HG02642 (cell line): ENCODE measurements around the gene WBP2.
"Not testable (repeated sequence)": the region's sequence is repeated elsewhere in the genome, so short reads cannot be mapped to it uniquely, and the experiment has no call there.

Experiments used
- ATAC-seq: cut with Tn5 transposase; IDR thresholded peaks from one replicate; pipeline ENCODE4 v1.9.1; 2021; ENCODE audit warnings: mild to moderate bottlenecking; ENCODE audit not compliant: unreplicated experiment, poor library complexity

The WBP2 gene

GRCh38 chr17:75819116-75819515, 36.0 kb downstream of the WBP2 start:
- no peak for ATAC-seq

- no peak for ATAC-seq
Observed at GRCh38 chr17:75818326-75818885, 36.7 kb downstream of the WBP2 start.

- ATAC-seq: no peak
Observed at GRCh38 chr17:75817571-75817970, 37.6 kb downstream of the WBP2 start.

- ATAC-seq: no peak
Observed at GRCh38 chr17:75816693-75817092, 38.4 kb downstream of the WBP2 start.

- no peak for ATAC-seq
Observed at GRCh38 chr17:75815399-75815798, 39.7 kb downstream of the WBP2 start.

- no peak for ATAC-seq
Observed at GRCh38 chr17:75814900-75815373, 40.2 kb downstream of the WBP2 start.

- no peak for ATAC-seq
Observed at GRCh38 chr17:75814021-75814395, 41.1 kb downstream of the WBP2 start.

- no peak for ATAC-seq
Observed at GRCh38 chr17:75813081-75814020, 41.8 kb downstream of the WBP2 start.

- ATAC-seq: no peak
Observed at GRCh38 chr17:75812096-75813013, 42.8 kb downstream of the WBP2 start.

- no peak for ATAC-seq
Observed at GRCh38 chr17:75811174-75811573, 44.0 kb downstream of the WBP2 start.

- ATAC-seq: not testable (repeated sequence)
Observed at GRCh38 chr17:75810756-75811155, 44.4 kb downstream of the WBP2 start.

GRCh38 chr17:75810216-75810615, 44.9 kb downstream of the WBP2 start:
- no peak for ATAC-seq

- ATAC-seq: no peak
Observed at GRCh38 chr17:75809631-75810111, 45.5 kb downstream of the WBP2 start.

- ATAC-seq: peak; percentile 54
Observed at GRCh38 chr17:75808905-75809621, 46.1 kb downstream of the WBP2 start.

- ATAC-seq: no peak
Observed at GRCh38 chr17:75808549-75808904, 46.6 kb downstream of the WBP2 start.

- ATAC-seq: no peak
Observed at GRCh38 chr17:75807861-75808260, 47.3 kb downstream of the WBP2 start.

- no peak for ATAC-seq
Observed at GRCh38 chr17:75806822-75807500, 48.2 kb downstream of the WBP2 start.

- no peak for ATAC-seq
Observed at GRCh38 chr17:75803883-75804282, 51.3 kb downstream of the WBP2 start.

- no peak for ATAC-seq
Observed at GRCh38 chr17:75799402-75799801, 55.7 kb downstream of the WBP2 start.
